ENCODE data around the gene CD3E.

The CD3E gene

GRCh38 chr11:118322721-118323120, 18.2 kb downstream of the CD3E start:
- no peak for TF ChIP-seq CTCF (IDR thresholded peaks at IDR 0.05; ENCODE audit: low read depth, low read length)
- no peak for DNase-seq (ENCODE audit: extremely low read depth, low read depth)

GRCh38 chr11:118325283-118325682, 20.8 kb downstream of the CD3E start:
- no peak for TF ChIP-seq CTCF (IDR thresholded peaks at IDR 0.05; ENCODE audit: low read depth, low read length)
- DNase-seq (ENCODE audit: extremely low read depth, low read depth), result no peak

- DNase-seq (ENCODE audit: extremely low read depth, low read depth), result no peak
- no peak for TF ChIP-seq CTCF (IDR thresholded peaks at IDR 0.05; ENCODE audit: low read depth, low read length)
Observed at GRCh38 chr11:118328745-118329144, 24.2 kb downstream of the CD3E start.

- no peak for TF ChIP-seq CTCF (IDR thresholded peaks at IDR 0.05; ENCODE audit: low read depth, low read length)
- no peak for DNase-seq (ENCODE audit: extremely low read depth, low read depth)
Observed at GRCh38 chr11:118334745-118335144, 30.2 kb downstream of the CD3E start.

GRCh38 chr11:118338637-118339061, 34.1 kb downstream of the CD3E start:
- no peak for DNase-seq (ENCODE audit: extremely low read depth, low read depth)
- no peak for TF ChIP-seq CTCF (IDR thresholded peaks at IDR 0.05; ENCODE audit: low read depth, low read length)

GRCh38 chr11:118339281-118339961, 34.9 kb downstream of the CD3E start:
- no peak for TF ChIP-seq CTCF (IDR thresholded peaks at IDR 0.05; ENCODE audit: low read depth, low read length)
- DNase-seq (ENCODE audit: extremely low read depth, low read depth), result no peak

GRCh38 chr11:118340449-118340848, 35.9 kb downstream of the CD3E start:
- TF ChIP-seq CTCF (IDR thresholded peaks at IDR 0.05; ENCODE audit: low read depth, low read length), result no peak
- DNase-seq (ENCODE audit: extremely low read depth, low read depth), result no peak
